MM.1S (cell line): ENCODE measurements around the gene RASGRP1.

Experiments used
- EZH2 ChIP-seq: fragments of 300-600 bp; sonication (generic); optimal IDR thresholded peaks from 2 replicates; pipeline ENCODE3; 2017; ENCODE audit warnings: low read depth, mild to moderate bottlenecking, antibody characterized with exemption, low read length, mixed read lengths
- EZH2phosphoT487 ChIP-seq: fragments of 300-600 bp; sonication (generic); IDR thresholded peaks from 2 replicates; pipeline ENCODE4 v1.6.1; 2018; ENCODE audit warnings: antibody characterized with exemption, low read length
- TF ChIP-seq, protein P1 (sequence below): fragments of 300-600 bp; sonication (generic); IDR thresholded peaks from 2 replicates; pipeline ENCODE4 v1.5.1; 2016; ENCODE audit warnings: antibody characterized with exemption, low read length, mixed read lengths

DNA sequence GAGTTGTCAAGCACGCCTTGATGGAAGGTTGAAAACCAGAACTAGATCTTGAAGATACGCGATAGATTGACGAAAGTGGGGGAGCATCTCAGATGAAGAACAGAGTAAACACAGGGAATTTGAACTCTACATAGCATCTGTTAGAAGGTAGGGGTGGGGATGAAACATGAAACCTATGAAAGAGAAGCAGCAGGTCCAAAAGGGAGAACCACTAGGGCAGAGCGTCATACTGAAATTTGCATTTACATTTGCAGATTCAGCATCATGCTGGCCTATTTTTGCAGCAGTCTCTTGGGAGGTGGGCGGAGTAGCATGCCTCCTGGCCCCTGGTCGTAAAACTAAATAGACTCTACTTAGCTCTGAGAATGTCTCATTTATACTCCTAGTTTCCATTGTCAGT lies 46.1 kb upstream of the RASGRP1 start:
- TF ChIP-seq, protein P1, sequence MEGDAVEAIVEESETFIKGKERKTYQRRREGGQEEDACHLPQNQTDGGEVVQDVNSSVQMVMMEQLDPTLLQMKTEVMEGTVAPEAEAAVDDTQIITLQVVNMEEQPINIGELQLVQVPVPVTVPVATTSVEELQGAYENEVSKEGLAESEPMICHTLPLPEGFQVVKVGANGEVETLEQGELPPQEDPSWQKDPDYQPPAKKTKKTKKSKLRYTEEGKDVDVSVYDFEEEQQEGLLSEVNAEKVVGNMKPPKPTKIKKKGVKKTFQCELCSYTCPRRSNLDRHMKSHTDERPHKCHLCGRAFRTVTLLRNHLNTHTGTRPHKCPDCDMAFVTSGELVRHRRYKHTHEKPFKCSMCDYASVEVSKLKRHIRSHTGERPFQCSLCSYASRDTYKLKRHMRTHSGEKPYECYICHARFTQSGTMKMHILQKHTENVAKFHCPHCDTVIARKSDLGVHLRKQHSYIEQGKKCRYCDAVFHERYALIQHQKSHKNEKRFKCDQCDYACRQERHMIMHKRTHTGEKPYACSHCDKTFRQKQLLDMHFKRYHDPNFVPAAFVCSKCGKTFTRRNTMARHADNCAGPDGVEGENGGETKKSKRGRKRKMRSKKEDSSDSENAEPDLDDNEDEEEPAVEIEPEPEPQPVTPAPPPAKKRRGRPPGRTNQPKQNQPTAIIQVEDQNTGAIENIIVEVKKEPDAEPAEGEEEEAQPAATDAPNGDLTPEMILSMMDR = no peak
- TF ChIP-seq EZH2 (no peak), EZH2phosphoT487 (no peak)
